Measurements from ENCODE around the gene CACNA1E. TPM values are rescaled to one million over a fixed set of nuclear protein-coding genes. Genes with fewer than 3 reads are reported as not detected.

Gene CACNA1E
- total RNA-seq, 1 experiment from 2014 or later: 0.45 TPM

DNA sequence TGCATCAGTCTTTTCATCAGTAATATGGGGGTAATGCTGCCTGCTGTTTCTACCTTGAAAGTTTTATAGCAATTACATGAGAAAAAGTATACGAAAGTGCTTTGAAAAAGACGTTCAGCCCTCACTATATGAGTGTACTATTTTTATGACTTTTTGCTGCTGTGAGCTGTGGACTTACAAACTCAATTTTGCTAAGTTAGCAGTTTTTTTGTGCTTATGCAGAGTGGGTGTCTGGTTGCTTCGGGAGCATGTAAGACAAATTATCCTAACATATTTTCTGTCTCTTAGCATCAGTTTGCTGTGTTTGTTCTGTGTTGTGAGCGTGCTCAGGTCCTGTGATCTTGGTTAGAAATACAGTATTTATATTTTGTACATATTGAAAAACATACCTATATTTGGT, 109.7 kb downstream of the CACNA1E start:
- H3K9me3 ChIP-seq: no peaks in the 10 kb centered on the region
- Mint-ChIP-seq H3K4me3 (ENCODE audit: unreplicated experiment) (no peak overlapping the region), H3K4me1 (ENCODE audit: low read depth, unreplicated experiment) (no peaks in the 10 kb centered on the region), H3K27ac (ENCODE audit: unreplicated experiment) (no peak overlapping the region), H3K9me3 (ENCODE audit: unreplicated experiment) (no peaks in the 10 kb centered on the region), H3K36me3 (ENCODE audit: insufficient read depth, unreplicated experiment) (peaks cover under 1% of the 10 kb centered on the region), H3K27me3 (ENCODE audit: insufficient read depth, unreplicated experiment) (peaks cover 23% of the 10 kb centered on the region)
- intact Hi-C loops (cut with micrococcal nuclease; ENCODE audit: unreplicated experiment): no loop called here
- no peaks in the 10 kb centered on the region for H3K27me3 ChIP-seq (replicated peaks; ENCODE audit: control insufficient read depth, insufficient read depth, low read length)
- H3K36me3 ChIP-seq (ENCODE audit: control insufficient read depth, insufficient read depth, low read length): no peaks in the 10 kb centered on the region
- POLR2A ChIA-PET: no interaction called here
- no peak for DNase-seq
- no peaks in the 10 kb centered on the region for H3K4me1 ChIP-seq
- CTCF ChIA-PET: no interaction called here
- no peak overlapping the region for H3K4me3 ChIP-seq (ENCODE audit: low read depth, low read length)
- BruUV-seq (replicated peaks): no TSS peak
- TF ChIP-seq CTCF (IDR thresholded peaks at IDR 0.05; ENCODE audit: insufficient read depth in 1 of 2, low read depth in 1 of 2, low read length in 1 of 2, severe bottlenecking in 1 of 2, unreplicated experiment in 1 of 2): no peak

- no peak for DNase-seq
- Mint-ChIP-seq H3K36me3 (ENCODE audit: insufficient read depth, unreplicated experiment) (peaks cover 6% of the 10 kb centered on the region), H3K27me3 (ENCODE audit: insufficient read depth, unreplicated experiment) (peaks cover 24% of the 10 kb centered on the region), H3K27ac (ENCODE audit: unreplicated experiment) (no peak overlapping the region), H3K4me3 (ENCODE audit: unreplicated experiment) (no peak overlapping the region), H3K9me3 (ENCODE audit: unreplicated experiment) (no peaks in the 10 kb centered on the region), H3K4me1 (ENCODE audit: low read depth, unreplicated experiment) (no peaks in the 10 kb centered on the region)
- no TSS peak for BruUV-seq (replicated peaks)
- H3K4me1 ChIP-seq: no peaks in the 10 kb centered on the region
- POLR2A ChIA-PET: no interaction called here
- H3K36me3 ChIP-seq (ENCODE audit: control insufficient read depth, insufficient read depth, low read length): no peaks in the 10 kb centered on the region
- TF ChIP-seq CTCF (IDR thresholded peaks at IDR 0.05; ENCODE audit: insufficient read depth in 1 of 2, low read depth in 1 of 2, low read length in 1 of 2, severe bottlenecking in 1 of 2, unreplicated experiment in 1 of 2): no peak
- H3K9me3 ChIP-seq: no peaks in the 10 kb centered on the region
- CTCF ChIA-PET: no interaction called here
- H3K4me3 ChIP-seq (ENCODE audit: low read depth, low read length): no peak overlapping the region
- intact Hi-C loops (cut with micrococcal nuclease; ENCODE audit: unreplicated experiment): no loop called here
- H3K27me3 ChIP-seq (replicated peaks; ENCODE audit: control insufficient read depth, insufficient read depth, low read length): no peaks in the 10 kb centered on the region
These were observed 111.2 kb downstream of the CACNA1E start for GRCh38 chr1:181594553-181594952.

- Mint-ChIP-seq H3K4me3 (ENCODE audit: unreplicated experiment) (no peak overlapping the region), H3K4me1 (ENCODE audit: low read depth, unreplicated experiment) (no peaks in the 10 kb centered on the region), H3K9me3 (ENCODE audit: unreplicated experiment) (no peaks in the 10 kb centered on the region), H3K27ac (ENCODE audit: unreplicated experiment) (no peak overlapping the region), H3K36me3 (ENCODE audit: insufficient read depth, unreplicated experiment) (peaks cover 6% of the 10 kb centered on the region), H3K27me3 (ENCODE audit: insufficient read depth, unreplicated experiment) (peaks cover 30% of the 10 kb centered on the region)
- no peaks in the 10 kb centered on the region for H3K36me3 ChIP-seq (ENCODE audit: control insufficient read depth, insufficient read depth, low read length)
- no peak for TF ChIP-seq CTCF (IDR thresholded peaks at IDR 0.05; ENCODE audit: insufficient read depth in 1 of 2, low read depth in 1 of 2, low read length in 1 of 2, severe bottlenecking in 1 of 2, unreplicated experiment in 1 of 2)
- H3K9me3 ChIP-seq: no peaks in the 10 kb centered on the region
- intact Hi-C loops (cut with micrococcal nuclease; ENCODE audit: unreplicated experiment): no loop called here
- no peak for DNase-seq
- no TSS peak for BruUV-seq (replicated peaks)
- no peaks in the 10 kb centered on the region for H3K4me1 ChIP-seq
- CTCF ChIA-PET: no interaction called here
- POLR2A ChIA-PET: no interaction called here
- no peak overlapping the region for H3K4me3 ChIP-seq (ENCODE audit: low read depth, low read length)
- H3K27me3 ChIP-seq (replicated peaks; ENCODE audit: control insufficient read depth, insufficient read depth, low read length): no peaks in the 10 kb centered on the region
These were observed 111.9 kb downstream of the CACNA1E start for GRCh38 chr1:181595234-181595633.
